H9 (cell line): ENCODE measurements around the gene SERTAD2. TPM values are rescaled to one million over a fixed set of nuclear protein-coding genes. Genes with fewer than 3 reads are reported as not detected.

ENCODE experiments used
- DNase-seq: peaks from one replicate; pipeline ENCODE4 v3.0.0-alpha.2; 2017
- H2AFZ ChIP-seq: one replicate; pipeline ENCODE4 v1.6.1; 2013; ENCODE audit warnings: mild to moderate bottlenecking, low read length, control low read depth, moderate library complexity
- H2AK5ac ChIP-seq: 2 replicates; pipeline ENCODE4 v1.6.1; 2013; ENCODE audit warnings: low read length, control low read depth, mixed read lengths; ENCODE audit not compliant: insufficient read length
- H2BK120ac ChIP-seq: one replicate; pipeline ENCODE4 v1.6.1; 2013; ENCODE audit warnings: low read depth, mild to moderate bottlenecking, low read length, control low read depth, inconsistent platforms; ENCODE audit not compliant: poor library complexity, severe bottlenecking
- H2BK12ac ChIP-seq: 2 replicates; pipeline ENCODE4 v1.6.1; 2013; ENCODE audit warnings: low read length, control low read depth, mixed read lengths, low read depth; ENCODE audit not compliant: insufficient read length
- H2BK15ac ChIP-seq: 2 replicates; pipeline ENCODE4 v1.6.1; 2013; ENCODE audit warnings: low read depth, low read length, control low read depth
- H2BK20ac ChIP-seq: one replicate; pipeline ENCODE4 v1.6.1; 2013; ENCODE audit warnings: low read depth, mild to moderate bottlenecking, low read length, control low read depth, inconsistent platforms; ENCODE audit not compliant: poor library complexity, severe bottlenecking
- H2BK5ac ChIP-seq: 2 replicates; pipeline ENCODE4 v1.6.1; 2013; ENCODE audit warnings: low read length, control low read depth, mixed read lengths; ENCODE audit not compliant: insufficient read length
- H3K14ac ChIP-seq: 2 replicates; pipeline ENCODE4 v1.6.1; 2013; ENCODE audit warnings: low read length, control low read depth; ENCODE audit not compliant: insufficient read depth
- H3K18ac ChIP-seq: 2 replicates; pipeline ENCODE4 v1.6.1; 2013; ENCODE audit warnings: low read depth, mild to moderate bottlenecking, mixed read lengths, low read length, control low read depth; ENCODE audit not compliant: insufficient read length
- H3K23ac ChIP-seq: 2 replicates; pipeline ENCODE4 v1.6.1; 2013; ENCODE audit warnings: low read length, control low read depth, mixed read lengths, low read depth; ENCODE audit not compliant: insufficient read length
- H3K23me2 ChIP-seq: 2 replicates; pipeline ENCODE4 v1.6.1; 2013; ENCODE audit warnings: low read depth, mild to moderate bottlenecking, mixed read lengths, low read length, control low read depth; ENCODE audit not compliant: insufficient read length, poor library complexity, severe bottlenecking
- H3K27ac ChIP-seq: 2 replicates; pipeline ENCODE4 v1.5.1; 2013; ENCODE audit warnings: low read length, control low read depth, mixed read lengths, low read depth; ENCODE audit not compliant: insufficient read length
- H3K27me3 ChIP-seq: 2 replicates; pipeline ENCODE4 v1.6.1; 2013; ENCODE audit warnings: low read length, control low read depth, inconsistent platforms; ENCODE audit not compliant: insufficient read depth
- H3K4ac ChIP-seq: 2 replicates; pipeline ENCODE4 v1.6.1; 2013; ENCODE audit warnings: low read depth, mild to moderate bottlenecking, control low read depth, inconsistent platforms, low read length, moderate library complexity
- H3K4me1 ChIP-seq: 2 replicates; pipeline ENCODE4 v1.6.1; 2013; ENCODE audit warnings: low read length, control low read depth, inconsistent platforms; ENCODE audit not compliant: insufficient read depth
- H3K4me2 ChIP-seq: 2 replicates; pipeline ENCODE4 v1.6.1; 2013; ENCODE audit warnings: low read length, control low read depth, mixed read lengths; ENCODE audit not compliant: insufficient read length, insufficient read depth
- H3K56ac ChIP-seq: 2 replicates; pipeline ENCODE4 v1.6.1; 2013; ENCODE audit warnings: low read depth, mild to moderate bottlenecking, mixed read lengths, low read length, control low read depth; ENCODE audit not compliant: insufficient read length
- H3K79me1 ChIP-seq: 2 replicates; pipeline ENCODE4 v1.6.1; 2013; ENCODE audit warnings: low read depth, mild to moderate bottlenecking, moderate library complexity, low read length, control low read depth, inconsistent platforms; ENCODE audit not compliant: insufficient read depth, poor library complexity, severe bottlenecking
- H3K79me2 ChIP-seq: 2 replicates; pipeline ENCODE4 v1.6.1; 2013; ENCODE audit warnings: low read length, control low read depth, inconsistent platforms; ENCODE audit not compliant: insufficient read depth
- H3K9ac ChIP-seq: 2 replicates; pipeline ENCODE4 v1.6.1; 2013; ENCODE audit warnings: low read length, control low read depth, mixed read lengths; ENCODE audit not compliant: insufficient read length; ENCODE audit errors: extremely low read depth
- H3K9me3 ChIP-seq: one replicate; pipeline ENCODE4 v1.6.1; 2013; ENCODE audit warnings: low read depth, low read length, inconsistent platforms; ENCODE audit not compliant: control insufficient read depth
- H3T11ph ChIP-seq: one replicate; pipeline ENCODE4 v1.6.1; 2013; ENCODE audit warnings: mild to moderate bottlenecking, low read length, control low read depth, inconsistent platforms
- H4K20me1 ChIP-seq: one replicate; pipeline ENCODE4 v1.6.1; 2013; ENCODE audit not compliant: control insufficient read depth, insufficient read length, insufficient read depth
- H4K5ac ChIP-seq: 2 replicates; pipeline ENCODE4 v1.6.1; 2013; ENCODE audit warnings: low read depth, mild to moderate bottlenecking, mixed read lengths, low read length, control low read depth; ENCODE audit not compliant: insufficient read length
- H4K8ac ChIP-seq: replicated peaks from 2 replicates; pipeline ENCODE4 v1.6.1; 2013; ENCODE audit warnings: low read length, control low read depth, mixed read lengths, low read depth; ENCODE audit not compliant: insufficient read length
- H4K91ac ChIP-seq: 2 replicates; pipeline ENCODE4 v1.6.1; 2013; ENCODE audit warnings: low read depth, mild to moderate bottlenecking, moderate library complexity, mixed read lengths, low read length, control low read depth; ENCODE audit not compliant: insufficient read length
- H3K27ac Mint-ChIP-seq, 3 experiments: 2 replicates in 2 of 3; 3 replicates in 1 of 3; pipeline ENCODE4 v1.8.0; 2020 to 2021; ENCODE audit warnings: mixed read lengths in 3 of 3, mild to moderate bottlenecking in 1 of 3, moderate library complexity in 1 of 3
- H3K27me3 Mint-ChIP-seq: 2 replicates; pipeline ENCODE4 v1.8.0; 2021; ENCODE audit warnings: low read depth, mild to moderate bottlenecking, moderate library complexity, mixed read lengths
- H3K36me3 Mint-ChIP-seq, 3 experiments: 2 replicates in 2 of 3; 3 replicates in 1 of 3; pipeline ENCODE4 v1.8.0; 2020 to 2021; ENCODE audit warnings: low read depth in 3 of 3, mixed read lengths in 3 of 3; ENCODE audit not compliant: insufficient read depth in 1 of 3
- H3K4me1 Mint-ChIP-seq, 2 experiments: 2 replicates each; pipeline ENCODE4 v1.8.0; 2020; ENCODE audit warnings: mixed read lengths in 2 of 2
- H3K4me3 Mint-ChIP-seq, 2 experiments: 2 replicates in 1 of 2; 3 replicates in 1 of 2; pipeline ENCODE4 v1.8.0; 2020 to 2021; ENCODE audit warnings: mild to moderate bottlenecking in 2 of 2, mixed read lengths in 2 of 2, moderate library complexity in 1 of 2
- H3K9me3 Mint-ChIP-seq, 2 experiments: 2 replicates in 1 of 2; 3 replicates in 1 of 2; pipeline ENCODE4 v1.8.0; 2020; ENCODE audit warnings: mild to moderate bottlenecking in 2 of 2, mixed read lengths in 2 of 2, moderate library complexity in 1 of 2
- CTCF ChIP-seq: fragments of 200-600 bp; sonication (generic); conservative IDR thresholded peaks from 3 replicates; pipeline ENCODE4 v1.8.0; 2021; ENCODE audit warnings: antibody characterized with exemption, mild to moderate bottlenecking
- WGBS: extraction: QIAGEN DNeasy Blood & Tissue Kit; methylation state at CpG from one replicate; pipeline ENCODE4 v1.1.7; 2013; ENCODE audit warnings: missing lambda C conversion rate, low lambda C conversion rate, mixed read lengths; ENCODE audit not compliant: insufficient read length; ENCODE audit errors: extremely low coverage; 5-methylcytosine and 5-hydroxymethylcytosine counted together
- total RNA-seq: library from RNA; stranded (reverse); gene quantifications from 2 replicates; pipeline ENCODE4 v1.2.1, GENCODE V29; 2021

Gene SERTAD2
- total RNA-seq, 1 experiment from 2014 or later = 3.5 TPM

- H4K5ac ChIP-seq = no peak overlapping the region
- no peak overlapping the region for H2BK20ac ChIP-seq
- Mint-ChIP-seq H3K9me3 (peaks cover 4 to 7% of the 10 kb centered on the region in 2 experiments; a peak in 4 of 5 replicates), H3K4me3 (peak overlapping the region in 1 of 2 experiments; percentile 54; a peak in 2 of 5 replicates), H3K4me1 (peaks cover 8 to 21% of the 10 kb centered on the region in 2 experiments; a peak in 3 of 4 replicates), H3K27ac (no peak overlapping the region), H3K27me3 (peaks cover 46% of the 10 kb centered on the region), H3K36me3 (peaks cover 4 to 12% (median 4%) of the 10 kb centered on the region in 3 experiments; a peak in 4 of 7 replicates)
- H4K20me1 ChIP-seq = no peaks in the 10 kb centered on the region
- no peak overlapping the region for H3K14ac ChIP-seq
- no peak overlapping the region for H2BK15ac ChIP-seq
- H3K9me3 ChIP-seq = no peaks in the 10 kb centered on the region
- H3K79me1 ChIP-seq = no peaks in the 10 kb centered on the region
- no peaks in the 10 kb centered on the region; the same call in 1 of the 2 replicates for H3K27me3 ChIP-seq
- H3K79me2 ChIP-seq = no peaks in the 10 kb centered on the region
- DNase-seq = no peak
- no peak overlapping the region for H2AK5ac ChIP-seq
- no peak overlapping the region for H3K18ac ChIP-seq
- no peaks in the 10 kb centered on the region for H3K4me1 ChIP-seq
- no peak overlapping the region for H3K27ac ChIP-seq
- H2BK12ac ChIP-seq = no peak overlapping the region
- no peak overlapping the region for H2BK5ac ChIP-seq
- no peak overlapping the region for H3K4me2 ChIP-seq
- no peak overlapping the region for H3K23ac ChIP-seq
- H3T11ph ChIP-seq = no peak overlapping the region
- H3K23me2 ChIP-seq = peaks cover 2% of the 10 kb centered on the region
- no CpG with 5 or more reads among the region's 18 CpGs for WGBS
- no peak overlapping the region for H3K4ac ChIP-seq
- H2BK120ac ChIP-seq = no peak overlapping the region
- H3K56ac ChIP-seq = no peak overlapping the region
- H2AFZ ChIP-seq = no peak overlapping the region
- no peak overlapping the region for H4K8ac ChIP-seq
- H4K91ac ChIP-seq = no peak overlapping the region
- no peak for TF ChIP-seq CTCF
- no peak overlapping the region for H3K9ac ChIP-seq
Observed at GRCh38 chr2:64607381-64608304, 46.1 kb downstream of the SERTAD2 start.
